ENCODE results near the gene SLC7A4.

DNA sequence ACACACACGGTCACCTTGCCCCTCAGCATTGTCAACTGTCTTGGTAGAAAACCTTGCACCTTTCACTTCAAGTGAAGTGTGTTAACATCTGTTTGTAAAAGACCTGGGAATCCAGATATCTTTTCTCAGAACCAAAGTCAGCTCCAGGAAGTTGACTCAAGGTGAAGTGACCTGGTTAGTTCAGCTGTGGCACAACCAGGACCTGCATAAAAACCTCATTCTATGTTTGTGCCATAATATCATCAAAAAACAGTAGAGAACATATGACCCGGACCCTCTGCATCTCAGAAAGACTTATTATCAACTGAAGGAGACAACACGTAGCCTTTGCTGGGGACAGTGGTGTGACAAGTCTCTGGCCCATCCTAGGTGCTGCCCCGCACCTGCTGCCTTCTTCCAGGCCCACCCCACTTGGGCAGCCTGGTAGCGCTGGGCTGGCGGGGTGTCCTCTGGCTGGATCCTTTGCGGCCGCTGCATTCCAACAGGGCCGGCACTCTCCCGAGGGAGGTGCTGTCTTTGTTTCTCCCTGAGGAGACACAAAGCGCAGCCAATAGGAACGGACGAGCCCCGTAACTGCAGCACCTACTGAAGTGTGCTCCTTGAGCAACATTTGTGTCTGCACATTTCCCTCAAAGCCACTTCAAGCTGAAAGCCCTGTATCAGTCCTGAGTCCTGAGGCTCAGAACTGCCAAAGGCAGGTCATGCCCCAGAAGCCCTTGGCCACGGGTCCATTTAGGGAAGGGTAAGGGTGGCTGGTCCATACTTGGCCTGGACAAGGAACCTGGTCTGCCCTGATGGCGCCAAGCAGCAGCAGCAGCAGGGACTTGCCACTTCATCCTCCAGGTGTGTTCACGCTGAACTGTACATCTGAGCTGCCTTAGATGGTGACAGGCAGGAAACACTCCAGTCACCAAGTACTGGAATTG is 38.6 kb upstream of the SLC7A4 start:
- TF ChIP-seq CTCF (IDR thresholded peaks at IDR 0.05; ENCODE audit: low read depth, low read length) = no peak
- no peak for TF ChIP-seq EZH2phosphoT487 (IDR thresholded peaks at IDR 0.05; ENCODE audit: low read depth)
